ENCODE data around the gene ZNF670.

- TF ChIP-seq ZFX (IDR thresholded peaks at IDR 0.05; ENCODE audit: borderline replicate concordance) (no peak), CTCF (IDR thresholded peaks at IDR 0.05) (no peak)
These were observed 6.7 kb upstream of the ZNF670 start for GRCh38 chr1:247085310-247085709.
